H1 (cell line): ENCODE results near the gene DUSP2. TPM values are rescaled to one million over a fixed set of nuclear protein-coding genes. Genes with fewer than 3 reads are reported as not detected.

ENCODE experiments used
- ATF2 ChIP-seq: IDR thresholded peaks from 2 replicates; pipeline ENCODE4 v1.6.1; 2012; ENCODE audit warnings: low read length, inconsistent platforms
- CREB1 ChIP-seq: IDR thresholded peaks from 2 replicates; pipeline ENCODE4 v1.6.1; 2012; ENCODE audit warnings: inconsistent platforms
- PHF8 ChIP-seq: fragments of 200-600 bp; sonication (generic); conservative IDR thresholded peaks from 2 replicates; pipeline ENCODE4 v1.7.1; 2012; ENCODE audit warnings: low read depth, mild to moderate bottlenecking, inconsistent platforms, low read length, moderate library complexity
- POLR2AphosphoS5 ChIP-seq: IDR thresholded peaks from 2 replicates; pipeline ENCODE4 v1.6.1; 2011; ENCODE audit warnings: low read depth, low read length
- SUZ12 ChIP-seq: fragments of 200-600 bp; sonication (generic); IDR thresholded peaks from 2 replicates; pipeline ENCODE4 v1.6.1; 2012; ENCODE audit warnings: mild to moderate bottlenecking, inconsistent platforms, low read length, moderate library complexity, mixed read lengths
- TCF12 ChIP-seq: IDR thresholded peaks from 2 replicates; pipeline ENCODE4 v1.6.1; 2011; ENCODE audit warnings: low read depth, mild to moderate bottlenecking, low read length
- polyA plus RNA-seq, 7 experiments: library from polyadenylated mRNA; depleted of rRNA in 3 of 7; stranded (reverse) in 5 of 7; unstranded in 2 of 7; fragments of >200 nt in 5 of 7; fragments of 200-250 nt in 2 of 7; gene quantifications; 1 replicate in 5 of 7; 2 replicates in 1 of 7; 4 replicates in 1 of 7; pipeline versions ENCODE4 v1.2.1 to v1.2.3, GENCODE V29; 2011 to 2013; ENCODE audit warnings: missing spikeins in 2 of 7, mixed read lengths in 2 of 7
- total RNA-seq: library from RNA; stranded (reverse); fragmentation: NEBNext Ultra II Directional; extraction: Animal tissue kit (Norgen Biotek cat#: 25700); gene quantifications from 2 replicates; pipeline ENCODE4 v1.2.1, GENCODE V29; 2021

The DUSP2 gene
- total and polyA plus RNA-seq, 2 of the 8 experiments (the other 6 are each of a cell fraction or from before 2014, with no cell fraction given): 10.1 to 10.4 TPM

- TF ChIP-seq ATF2: no peak
- TF ChIP-seq TCF12: no peak
- no peak for TF ChIP-seq SUZ12
- no peak for TF ChIP-seq CREB1
- no peak for TF ChIP-seq PHF8
- TF ChIP-seq POLR2AphosphoS5: no peak
These were observed 7.3 kb upstream of the DUSP2 start (continued) for GRCh38 chr2:96152304-96153161.
